IMR-90 (cell line): Measurements from ENCODE around the gene ZNF766. TPM values are rescaled to one million over a fixed set of nuclear protein-coding genes. Genes with fewer than 3 reads are reported as not detected.

Source experiments
- ATAC-seq: fragments of 200-7000 bp; cut with Tn5 transposase; 2 replicates; pipeline ENCODE4 v1.9.1; 2020; ENCODE audit warnings: low read depth, mild to moderate bottlenecking, moderate library complexity
- BruUV-seq: library from RNA; stranded (reverse); fragments of 400-500 nt; replicated peaks from 2 replicates; lab custom pipeline; 2021; lab: Mats Ljungman, UMichigan
- CTCF ChIA-PET: fragments of 300-600 bp; formaldehyde crosslinking; extraction: SDS; loops from one replicate; lab custom pipeline; 2021; ENCODE audit warnings: antibody characterized with exemption; lab: Yijun Ruan, JAX
- POLR2A ChIA-PET: fragments of 300-600 bp; sonication (Branson Sonifier 250); formaldehyde crosslinking; loops from one replicate; lab custom pipeline; 2022; ENCODE audit warnings: antibody characterized with exemption; ENCODE audit not compliant: unreplicated experiment; lab: Charles Lee
- DNase-seq: peaks from one replicate; pipeline ENCODE4 v3.0.0; 2013
- H2AFZ ChIP-seq: replicated peaks from 2 replicates; pipeline ENCODE3; 2013; ENCODE audit warnings: low read length, mild to moderate bottlenecking; ENCODE audit not compliant: poor library complexity
- H2AK5ac ChIP-seq: 2 replicates; pipeline ENCODE4 v1.6.1; 2013; ENCODE audit warnings: low read depth, low read length, inconsistent platforms
- H2AK9ac ChIP-seq: replicated peaks from 2 replicates; pipeline ENCODE3; 2013; ENCODE audit warnings: mild to moderate bottlenecking, low read depth, low read length, moderate library complexity; ENCODE audit not compliant: poor library complexity
- H2BK120ac ChIP-seq: 2 replicates; pipeline ENCODE4 v1.6.1; 2013; ENCODE audit warnings: low read depth, low read length, inconsistent platforms
- H2BK15ac ChIP-seq: 3 replicates; pipeline ENCODE4 v1.6.1; 2013; ENCODE audit warnings: low read depth, low read length, inconsistent platforms
- H2BK20ac ChIP-seq: 2 replicates; pipeline ENCODE4 v1.6.1; 2013; ENCODE audit warnings: low read depth, mild to moderate bottlenecking, inconsistent platforms, low read length, moderate library complexity
- H2BK5ac ChIP-seq: 2 replicates; pipeline ENCODE4 v1.6.1; 2013; ENCODE audit warnings: mild to moderate bottlenecking, low read depth, low read length, inconsistent platforms; ENCODE audit not compliant: poor library complexity, severe bottlenecking
- H3K14ac ChIP-seq: replicated peaks from 2 replicates; pipeline ENCODE4 v1.6.1; 2013; ENCODE audit warnings: low read depth, low read length, inconsistent platforms
- H3K18ac ChIP-seq: 2 replicates; pipeline ENCODE4 v1.6.1; 2013; ENCODE audit warnings: low read depth, low read length, control low read depth
- H3K23ac ChIP-seq: 2 replicates; pipeline ENCODE4 v1.6.1; 2013; ENCODE audit warnings: low read depth, low read length, inconsistent platforms
- H3K27ac ChIP-seq: 2 replicates; pipeline ENCODE4 v1.5.1; 2013; ENCODE audit warnings: mild to moderate bottlenecking, control low read depth, low read length; ENCODE audit not compliant: insufficient read depth
- H3K27me3 ChIP-seq: 2 replicates; pipeline ENCODE4 v1.6.1; 2013; ENCODE audit warnings: low read length; ENCODE audit not compliant: control insufficient read depth, insufficient read depth
- H3K36me3 ChIP-seq: 2 replicates; pipeline ENCODE4 v1.6.1; 2013; ENCODE audit warnings: low read length, mixed read lengths; ENCODE audit not compliant: control insufficient read depth, insufficient read depth
- H3K4ac ChIP-seq: 2 replicates; pipeline ENCODE4 v1.6.1; 2013; ENCODE audit warnings: low read depth, low read length, inconsistent platforms
- H3K4me1 ChIP-seq: 2 replicates; pipeline ENCODE4 v1.6.1; 2013; ENCODE audit warnings: low read length, mixed read lengths; ENCODE audit not compliant: control insufficient read depth, insufficient read depth
- H3K4me2 ChIP-seq: 2 replicates; pipeline ENCODE4 v1.6.1; 2013; ENCODE audit warnings: low read depth, mild to moderate bottlenecking, control low read depth, low read length, moderate library complexity
- H3K4me3 ChIP-seq: 2 replicates; pipeline ENCODE4 v1.5.1; 2013; ENCODE audit warnings: low read depth, mild to moderate bottlenecking, control low read depth, low read length, moderate library complexity; ENCODE audit not compliant: insufficient read depth
- H3K56ac ChIP-seq: 2 replicates; pipeline ENCODE4 v1.6.1; 2013; ENCODE audit warnings: low read length, inconsistent platforms; ENCODE audit not compliant: insufficient read depth; ENCODE audit errors: extremely low read depth
- H3K79me1 ChIP-seq, 2 experiments: 2 replicates each; pipeline ENCODE4 v1.6.1; 2013; ENCODE audit warnings: low read length in 2 of 2, inconsistent platforms in 1 of 2, low read depth in 1 of 2
- H3K9ac ChIP-seq: 2 replicates; pipeline ENCODE4 v1.6.1; 2013; ENCODE audit warnings: low read depth, low read length, control low read depth
- H3K9me1 ChIP-seq: 2 replicates; pipeline ENCODE4 v1.6.1; 2013; ENCODE audit warnings: low read length, inconsistent platforms; ENCODE audit not compliant: insufficient read depth
- H3K9me3 ChIP-seq: 2 replicates; pipeline ENCODE4 v1.6.1; 2013; ENCODE audit warnings: low read length; ENCODE audit not compliant: control insufficient read depth, insufficient read depth
- H4K20me1 ChIP-seq: 2 replicates; pipeline ENCODE4 v1.6.1; 2013; ENCODE audit warnings: low read length, inconsistent platforms; ENCODE audit not compliant: insufficient read depth
- H4K5ac ChIP-seq: 2 replicates; pipeline ENCODE4 v1.6.1; 2013; ENCODE audit warnings: mild to moderate bottlenecking, low read depth, low read length, control low read depth
- H4K8ac ChIP-seq, 2 experiments: 2 replicates each; pipeline ENCODE4 v1.6.1; 2013; ENCODE audit warnings: low read depth in 2 of 2, low read length in 2 of 2, control low read depth in 1 of 2, inconsistent platforms in 1 of 2
- H4K91ac ChIP-seq: 2 replicates; pipeline ENCODE4 v1.6.1; 2013; ENCODE audit warnings: low read depth, low read length, inconsistent platforms; ENCODE audit not compliant: insufficient read depth
- BHLHE40 ChIP-seq: fragments of 150-350 bp; IDR thresholded peaks from 2 replicates; pipeline ENCODE4 v1.6.1; 2016; ENCODE audit warnings: mild to moderate bottlenecking, low read depth, low read length
- CEBPB ChIP-seq: IDR thresholded peaks from 2 replicates; pipeline ENCODE4 v1.6.1; 2012; ENCODE audit warnings: low read depth, low read length, improper control_type of control experiment
- CHD1 ChIP-seq: IDR thresholded peaks from 2 replicates; pipeline ENCODE4 v1.6.1; 2012; ENCODE audit warnings: low read depth, low read length, improper control_type of control experiment
- ELK1 ChIP-seq: fragments of 150-350 bp; IDR thresholded peaks from 2 replicates; pipeline ENCODE4 v1.6.1; 2016; ENCODE audit warnings: low read depth, mild to moderate bottlenecking, low read length, moderate library complexity, borderline replicate concordance
- FOS ChIP-seq: fragments of 150-350 bp; IDR thresholded peaks from 2 replicates; pipeline ENCODE4 v1.6.1; 2016; ENCODE audit warnings: low read depth, low read length
- MAFK ChIP-seq: IDR thresholded peaks from 2 replicates; pipeline ENCODE4 v1.6.1; 2012; ENCODE audit warnings: low read depth, low read length, improper control_type of control experiment
- MAZ ChIP-seq: IDR thresholded peaks from 2 replicates; pipeline ENCODE4 v1.6.1; 2012; ENCODE audit warnings: low read depth, mild to moderate bottlenecking, low read length, improper control_type of control experiment, moderate library complexity, borderline replicate concordance
- MXI1 ChIP-seq: IDR thresholded peaks from 2 replicates; pipeline ENCODE4 v1.6.1; 2012; ENCODE audit warnings: low read depth, mild to moderate bottlenecking, low read length, moderate library complexity, borderline replicate concordance
- NFE2L2 ChIP-seq: fragments of 150-350 bp; IDR thresholded peaks from 2 replicates; pipeline ENCODE4 v1.6.1; 2016; ENCODE audit warnings: low read depth, mild to moderate bottlenecking, low read length
- POLR2A ChIP-seq: IDR thresholded peaks from 2 replicates; pipeline ENCODE4 v1.6.1; 2012; ENCODE audit warnings: mild to moderate bottlenecking, low read depth, low read length
- RAD21 ChIP-seq: IDR thresholded peaks from 2 replicates; pipeline ENCODE4 v1.6.1; 2012; ENCODE audit warnings: low read length, improper control_type of control experiment
- RCOR1 ChIP-seq: IDR thresholded peaks from 2 replicates; pipeline ENCODE4 v1.6.1; 2012; ENCODE audit warnings: mild to moderate bottlenecking, low read length, improper control_type of control experiment; ENCODE audit not compliant: insufficient replicate concordance
- RFX5 ChIP-seq: IDR thresholded peaks from 2 replicates; pipeline ENCODE4 v1.8.0; 2012; ENCODE audit warnings: low read depth, mild to moderate bottlenecking, low read length, moderate library complexity
- SMC3 ChIP-seq: fragments of 150-350 bp; IDR thresholded peaks from 2 replicates; pipeline ENCODE4 v1.6.1; 2016; ENCODE audit warnings: low read depth, mild to moderate bottlenecking, antibody characterized with exemption, low read length, moderate library complexity
- USF2 ChIP-seq: fragments of 150-350 bp; IDR thresholded peaks from 2 replicates; pipeline ENCODE4 v1.6.1; 2017; ENCODE audit warnings: mild to moderate bottlenecking, antibody characterized with exemption, low read length, low read depth
- WGBS, 2 experiments: methylation state at CpG; one replicate each; pipeline versions ENCODE4 v1.1.5 to v1.1.7; 2013; ENCODE audit warnings: missing lambda C conversion rate in 2 of 2; ENCODE audit not compliant: insufficient read length in 1 of 2; ENCODE audit errors: extremely low coverage in 2 of 2; 5-methylcytosine and 5-hydroxymethylcytosine counted together
- dilution Hi-C: fragments of 300-500 bp; cut with HindIII; formaldehyde crosslinking; loops from one replicate; pipeline ENCODE4 v1.14.3; 2018; ENCODE audit warnings: low sequenced_read_pairs; ENCODE audit not compliant: unreplicated experiment
- in situ Hi-C: fragments of 300-500 bp; cut with MboI; formaldehyde crosslinking; loops from 3 replicates; pipeline ENCODE4 v1.14.3; 2019; ENCODE audit warnings: low sequenced_read_pairs, inconsistent platforms, mixed read lengths
- intact Hi-C: fragments of 100-400 bp; cut with micrococcal nuclease; formaldehyde crosslinking; loops from 2 replicates; pipeline ENCODE4 v1.10.0; 2022
- polyA plus RNA-seq, 3 experiments: library from polyadenylated mRNA; depleted of rRNA; stranded (reverse); fragments of >200 nt; gene quantifications; 2 replicates each; pipeline ENCODE4 v1.2.3, GENCODE V29; 2012; ENCODE audit warnings: low replicate concordance in 1 of 3
- total RNA-seq: library from RNA; depleted of rRNA; stranded (reverse); fragments of >200 nt; gene quantifications from 2 replicates; pipeline ENCODE4 v1.2.3, GENCODE V29; 2012

Gene ZNF766
- total and polyA plus RNA-seq, 2 of the 4 experiments (the other 2 are of a cell fraction): 4.9 to 20.4 TPM

GRCh38 chr19:52227980-52228379 lies 41.4 kb upstream of the ZNF766 start:
- Histone ChIP-seq H3K4me3 (no peak overlapping the region), H4K8ac (no peak overlapping the region), H2BK5ac (no peak overlapping the region), H3K56ac (no peak overlapping the region), H3K9me1 (no peaks in the 10 kb centered on the region), H3K9ac (no peak overlapping the region), H3K14ac (no peak overlapping the region), H2BK20ac (no peak overlapping the region), H2BK15ac (no peak overlapping the region), H2AFZ (no peak overlapping the region), H4K91ac (no peak overlapping the region), H3K23ac (no peak overlapping the region), H2BK120ac (no peak overlapping the region), H3K4ac (no peak overlapping the region), H3K79me1 (peaks cover 0 to 5% of the 10 kb centered on the region in 2 experiments; a peak in 3 of 4 replicates), H2AK9ac (no peak overlapping the region), H4K20me1 (no peaks in the 10 kb centered on the region; the same call in 1 of the 2 replicates), H4K5ac (no peak overlapping the region), H3K4me1 (no peaks in the 10 kb centered on the region), H3K36me3 (peaks cover 47% of the 10 kb centered on the region), H3K27ac (no peak overlapping the region), H2AK5ac (no peak overlapping the region), H3K4me2 (no peak overlapping the region), H3K9me3 (no peaks in the 10 kb centered on the region), H3K18ac (no peak overlapping the region), H3K27me3 (no peaks in the 10 kb centered on the region)
- in situ Hi-C loops (no loop called here), intact Hi-C loops (no loop called here), dilution Hi-C loops (no loop called here)
- no TSS peak for BruUV-seq
- ChIA-PET CTCF (no interaction called here), POLR2A (no interaction called here)
- TF ChIP-seq MAFK: no peak
- TF ChIP-seq USF2: no peak
- TF ChIP-seq RCOR1: no peak
- no peak for TF ChIP-seq NFE2L2
- TF ChIP-seq MAZ: no peak
- no peak for TF ChIP-seq SMC3
- no peak for TF ChIP-seq CHD1
- TF ChIP-seq RAD21: no peak
- TF ChIP-seq RFX5: no peak
- TF ChIP-seq CEBPB: no peak
- no peak for TF ChIP-seq ELK1
- TF ChIP-seq MXI1: no peak
- TF ChIP-seq POLR2A: no peak
- no peak for TF ChIP-seq FOS
- no peak for TF ChIP-seq BHLHE40
- no peak for ATAC-seq
- no peak for DNase-seq
- 82% methylated on average over 4 of the region's 5 CpGs; no CpG with 5 or more reads in 1 of the 2 experiments for WGBS, 2 experiments
